GM19324 (cell line): ENCODE data around the gene GAB2.
"Not testable (repeated sequence)": the region's sequence is repeated elsewhere in the genome, so short reads cannot be mapped to it uniquely, and the experiment has no call there.

Experiments
- ATAC-seq: cut with Tn5 transposase; IDR thresholded peaks from one replicate; pipeline ENCODE4 v1.9.1; 2021; ENCODE audit warnings: mild to moderate bottlenecking, moderate library complexity; ENCODE audit not compliant: unreplicated experiment, low FRiP score

The GAB2 gene, protein sequence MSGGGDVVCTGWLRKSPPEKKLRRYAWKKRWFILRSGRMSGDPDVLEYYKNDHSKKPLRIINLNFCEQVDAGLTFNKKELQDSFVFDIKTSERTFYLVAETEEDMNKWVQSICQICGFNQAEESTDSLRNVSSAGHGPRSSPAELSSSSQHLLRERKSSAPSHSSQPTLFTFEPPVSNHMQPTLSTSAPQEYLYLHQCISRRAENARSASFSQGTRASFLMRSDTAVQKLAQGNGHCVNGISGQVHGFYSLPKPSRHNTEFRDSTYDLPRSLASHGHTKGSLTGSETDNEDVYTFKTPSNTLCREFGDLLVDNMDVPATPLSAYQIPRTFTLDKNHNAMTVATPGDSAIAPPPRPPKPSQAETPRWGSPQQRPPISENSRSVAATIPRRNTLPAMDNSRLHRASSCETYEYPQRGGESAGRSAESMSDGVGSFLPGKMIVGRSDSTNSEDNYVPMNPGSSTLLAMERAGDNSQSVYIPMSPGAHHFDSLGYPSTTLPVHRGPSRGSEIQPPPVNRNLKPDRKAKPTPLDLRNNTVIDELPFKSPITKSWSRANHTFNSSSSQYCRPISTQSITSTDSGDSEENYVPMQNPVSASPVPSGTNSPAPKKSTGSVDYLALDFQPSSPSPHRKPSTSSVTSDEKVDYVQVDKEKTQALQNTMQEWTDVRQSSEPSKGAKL

DNA sequence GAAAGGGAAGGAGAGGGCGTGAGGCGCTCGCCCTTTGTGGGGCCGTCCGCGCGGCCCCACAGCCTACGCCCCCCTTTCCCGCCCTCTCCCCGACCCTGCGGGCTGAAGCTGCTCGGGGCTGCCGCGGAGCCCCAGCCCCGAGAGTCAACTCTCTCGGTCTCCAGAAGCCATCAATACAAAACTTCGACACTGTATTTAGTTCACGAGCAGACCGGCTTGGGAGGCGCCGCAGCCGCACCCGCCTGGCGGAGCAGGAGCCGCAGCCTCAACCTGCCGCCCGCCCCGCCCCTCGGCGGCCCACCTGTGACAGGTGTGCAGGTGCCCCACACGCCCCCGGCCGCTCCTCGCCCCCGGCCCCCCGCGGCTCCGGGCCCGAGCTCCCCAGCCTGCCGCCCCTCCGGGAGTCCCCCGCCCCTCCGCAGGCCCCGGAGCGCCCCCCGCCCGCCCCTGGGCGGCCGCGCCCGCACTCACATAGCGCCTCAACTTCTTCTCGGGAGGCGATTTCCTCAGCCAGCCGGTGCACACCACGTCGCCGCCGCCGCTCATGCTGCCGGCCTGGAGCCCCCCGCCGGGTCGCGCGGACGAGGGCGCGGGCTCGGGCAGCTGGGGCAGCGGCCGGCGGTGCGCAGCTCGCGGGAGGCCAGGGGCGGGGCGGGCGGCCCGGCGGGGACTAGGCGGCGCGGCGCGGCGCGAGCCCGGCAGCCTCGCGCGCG, at the start of gene GAB2:
Gene GAB2 (minus strand): TSS at position 646 of the 713 bp plus-strand sequence. CDS start 100 bp downstream, at position 546.
- peak; percentile 30 for ATAC-seq

DNA sequence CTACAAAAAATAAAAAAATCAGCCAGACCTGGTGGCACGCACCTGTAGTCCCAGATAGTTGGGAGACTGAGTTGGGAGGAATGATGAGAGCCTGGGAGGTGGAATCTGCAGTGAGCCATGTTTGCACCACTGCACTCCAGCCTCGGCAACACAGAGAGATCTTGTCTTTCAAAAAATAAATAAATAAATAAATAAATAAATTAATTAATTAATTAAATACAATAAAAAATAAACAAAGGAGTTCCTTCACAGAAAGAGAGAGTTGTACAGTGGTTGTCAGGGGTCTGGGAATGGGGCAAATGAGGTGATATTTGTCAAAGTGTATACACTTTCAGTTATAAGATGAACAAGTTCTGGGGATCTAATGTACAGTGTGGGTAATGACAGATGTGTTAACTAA, 49.8 kb upstream of the GAB2 start:
- ATAC-seq, result no peak

DNA sequence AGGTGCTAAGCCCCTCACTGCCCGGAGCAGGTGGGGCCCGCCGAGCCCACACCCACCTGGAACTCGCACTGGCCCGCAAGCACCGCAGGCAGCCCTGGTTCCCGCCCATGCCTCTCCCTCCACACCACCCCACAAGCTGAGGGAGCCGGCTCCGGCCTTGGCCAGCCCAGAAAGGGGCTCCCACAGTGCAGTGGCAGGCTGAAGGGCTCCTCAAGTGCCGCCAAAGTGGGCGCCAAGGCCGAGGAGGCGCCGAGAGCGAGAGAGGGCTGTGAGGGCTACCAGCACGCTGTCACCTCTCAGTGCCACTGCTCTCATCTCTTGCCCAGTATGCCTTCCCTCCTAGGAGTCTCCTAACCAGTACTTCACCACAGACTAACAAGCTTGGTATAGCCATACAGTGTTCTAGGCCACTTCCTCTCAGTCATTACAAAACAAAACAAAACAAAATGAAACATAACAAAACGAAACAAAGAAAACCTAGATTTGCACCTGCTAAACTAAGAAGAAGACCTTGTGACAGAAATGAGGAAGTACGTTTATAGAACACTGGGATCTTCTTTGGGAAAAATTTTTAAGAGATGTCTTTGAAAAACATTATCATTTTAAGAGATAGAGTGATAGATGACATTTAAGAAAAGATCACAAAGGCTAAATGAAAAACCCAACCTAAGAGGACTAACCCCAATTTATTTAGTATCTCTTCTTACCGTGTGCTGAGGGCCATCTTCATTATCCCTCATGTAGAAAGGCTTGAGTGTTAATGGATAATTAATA, 47.7 kb upstream of the GAB2 start:
- ATAC-seq, result peak; percentile 96

DNA sequence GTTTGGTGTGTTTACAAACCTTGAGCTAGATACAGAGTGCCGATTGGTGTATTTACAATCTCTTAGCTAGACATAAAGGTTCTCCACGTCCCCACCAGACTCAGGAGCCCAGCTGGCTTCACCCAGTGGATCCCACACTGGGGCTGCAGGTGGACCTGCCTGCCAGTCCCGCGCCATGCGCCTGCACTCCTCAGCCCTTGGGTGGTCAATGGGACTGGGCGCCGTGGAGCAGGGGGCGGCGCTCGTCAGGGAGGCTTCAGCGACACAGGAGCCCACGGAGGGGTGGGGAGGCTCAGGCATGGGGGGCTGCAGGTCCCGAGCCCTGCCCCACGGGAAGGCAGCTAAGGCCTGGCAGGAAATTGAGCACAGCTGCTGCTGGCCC, 47.2 kb upstream of the GAB2 start:
- not testable (repeated sequence) for ATAC-seq

DNA sequence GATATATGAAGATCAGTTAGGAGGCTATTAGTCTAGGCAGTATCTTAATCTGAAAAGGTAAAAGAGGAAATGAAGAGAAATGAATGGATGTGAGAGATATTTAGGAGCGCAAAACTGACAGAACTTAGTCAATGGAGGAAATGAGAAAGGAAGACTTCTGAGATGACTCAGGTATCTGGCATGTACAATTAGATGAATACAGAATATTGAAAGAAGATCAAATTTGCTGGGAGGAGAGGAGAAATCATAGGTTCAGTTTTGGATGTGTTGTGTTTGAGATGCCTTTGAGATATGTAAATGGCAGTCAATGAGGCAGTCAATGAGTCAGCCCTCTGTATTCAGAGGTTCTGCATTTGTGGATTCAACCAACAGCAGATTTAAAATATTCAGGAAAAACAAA, 42.9 kb upstream of the GAB2 start:
- no peak for ATAC-seq

DNA sequence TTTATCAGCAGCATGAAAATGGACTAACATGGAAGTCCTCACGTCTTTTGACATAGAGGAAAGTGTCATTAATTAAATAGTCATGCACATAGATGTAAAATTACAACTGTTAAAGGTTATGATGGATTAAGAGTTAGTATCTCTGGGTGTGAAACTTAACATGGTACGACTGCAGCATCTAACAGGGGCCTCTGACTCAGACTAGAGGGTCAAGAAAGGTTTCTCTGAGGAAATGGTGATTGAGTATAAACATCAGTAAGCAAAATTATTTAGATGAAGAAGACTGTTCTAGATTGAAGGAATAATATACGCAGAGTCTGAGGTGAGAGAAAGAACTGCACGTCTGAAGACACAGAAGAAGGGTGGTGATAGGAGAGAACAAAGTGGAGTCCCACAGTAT, 42.1 kb upstream of the GAB2 start:
- no peak for ATAC-seq

DNA sequence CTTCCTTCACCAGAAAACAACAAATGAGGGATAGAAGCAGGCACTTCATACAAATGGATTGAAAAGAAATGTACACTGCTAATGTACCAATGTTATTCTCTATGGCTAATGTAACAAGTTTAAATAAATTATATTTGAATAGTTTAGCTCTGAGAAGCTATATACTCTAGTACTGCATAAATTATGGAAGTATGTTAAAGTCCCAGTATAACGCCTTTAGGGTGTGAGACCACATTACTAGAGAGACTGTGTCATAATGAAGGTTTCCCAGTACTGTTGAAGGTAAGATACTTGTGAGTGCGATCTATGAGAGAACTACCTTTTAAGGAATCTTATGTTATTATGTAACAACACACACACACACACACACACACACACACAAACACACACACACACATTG, 39.8 kb upstream of the GAB2 start:
- no peak for ATAC-seq

DNA sequence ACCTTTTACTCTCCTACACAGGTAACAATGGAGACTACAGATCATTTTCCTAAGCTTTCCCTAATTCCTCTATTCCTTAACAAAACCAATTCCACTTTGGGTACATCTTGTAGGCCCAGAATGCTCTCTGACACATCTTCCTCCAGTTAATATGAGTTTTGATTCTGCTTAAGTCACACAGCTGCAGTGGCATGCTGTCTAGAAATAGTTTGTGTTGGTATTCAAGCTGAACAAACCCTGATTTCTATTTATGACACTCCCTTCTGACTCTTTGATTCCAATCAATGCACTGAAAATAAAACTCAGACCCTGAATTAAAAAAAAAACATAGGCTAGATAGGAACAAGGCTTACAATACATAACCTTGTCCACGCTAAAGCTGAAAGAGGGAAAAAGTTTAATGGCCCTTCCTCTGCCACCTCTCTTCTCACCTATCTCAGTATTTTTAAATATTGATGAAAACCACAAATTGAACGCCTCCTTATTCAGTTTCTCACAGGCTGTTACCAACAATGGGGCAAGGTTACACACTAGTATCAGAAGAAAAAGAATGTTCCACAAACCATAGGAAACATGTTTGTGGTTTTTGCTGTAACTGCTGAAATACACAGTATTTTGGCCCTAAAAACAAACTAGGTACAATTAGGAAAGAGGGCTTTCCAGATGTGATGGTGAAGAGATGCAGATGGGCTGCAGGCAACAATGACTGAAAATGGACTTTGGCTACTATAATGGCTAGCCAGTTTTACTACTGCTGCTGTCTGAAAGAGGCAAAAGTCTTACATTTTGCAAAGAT, 35.7 kb upstream of the GAB2 start:
- ATAC-seq, result peak; percentile 43

DNA sequence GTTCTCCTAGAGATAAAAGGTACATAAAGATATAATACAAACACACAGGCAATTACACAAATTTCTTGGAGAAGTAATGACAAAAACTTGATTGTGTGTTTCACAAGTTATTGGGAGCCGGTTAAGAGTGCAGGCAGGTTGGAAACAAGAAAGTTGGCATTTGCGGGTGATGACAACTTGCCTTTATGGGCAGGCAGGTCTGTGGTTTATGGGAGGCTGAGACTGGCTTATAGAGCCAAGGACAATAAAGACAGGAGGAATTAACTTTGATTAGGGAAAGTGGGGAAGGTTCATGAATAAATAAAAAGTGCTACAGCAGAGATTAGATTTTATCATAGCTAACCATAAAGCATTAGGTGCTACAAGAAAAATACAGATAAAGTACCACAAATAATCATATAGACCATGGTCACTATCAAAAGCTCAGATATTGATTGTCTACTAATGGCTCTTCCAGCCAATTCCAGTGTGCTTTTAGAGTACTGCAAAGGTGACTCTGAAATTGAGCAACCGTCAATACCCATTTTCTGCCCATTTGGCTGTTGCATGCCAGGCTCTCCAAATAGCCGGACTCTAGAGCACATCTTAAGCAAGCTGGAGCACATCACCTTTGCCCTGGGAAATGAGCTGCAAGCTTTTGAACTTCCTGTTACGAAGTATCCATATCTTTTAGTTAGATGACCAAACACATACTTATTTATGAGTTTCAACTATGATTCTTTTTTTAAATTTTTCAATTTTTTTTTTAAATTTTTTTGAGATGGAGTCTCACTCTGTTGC, 33.9 kb upstream of the GAB2 start:
- no peak for ATAC-seq

DNA sequence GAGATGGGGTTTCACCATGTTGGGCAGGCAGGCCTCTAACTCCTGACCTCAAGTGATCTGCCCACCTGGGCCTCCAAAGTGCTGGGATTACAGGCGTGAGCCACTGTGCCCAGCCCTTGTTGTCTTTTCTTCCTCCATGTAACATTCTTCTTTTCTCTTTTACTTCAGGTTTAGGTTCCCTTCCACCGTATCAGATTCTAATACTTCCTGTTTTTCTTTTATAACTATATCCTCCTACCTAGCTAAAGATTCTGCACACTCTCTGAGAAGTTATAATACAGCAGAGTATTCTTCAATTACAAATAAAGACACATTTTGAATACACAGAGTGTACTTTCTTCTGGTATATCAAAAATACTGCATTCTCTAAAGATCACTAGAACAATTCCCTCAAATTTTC, 33.2 kb upstream of the GAB2 start:
- ATAC-seq, result no peak

DNA sequence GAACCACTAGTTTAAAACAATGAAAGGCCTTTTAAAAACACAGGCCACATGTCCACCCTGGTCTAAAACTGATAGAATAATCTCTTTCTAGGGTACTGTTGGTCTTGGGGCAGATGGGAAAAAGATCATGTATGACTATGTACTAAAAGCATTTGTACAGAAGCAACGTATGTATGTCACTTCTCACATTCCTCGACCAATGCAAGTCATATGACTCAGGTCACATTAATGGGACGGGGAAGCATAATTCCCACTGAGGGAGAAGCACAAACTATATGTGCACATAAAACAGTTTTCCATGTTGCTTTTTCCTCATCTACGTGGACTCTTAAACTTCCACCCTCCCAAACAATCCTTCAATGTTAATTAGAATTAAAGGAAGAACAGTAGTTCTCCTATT, 32.2 kb upstream of the GAB2 start:
- no peak for ATAC-seq

DNA sequence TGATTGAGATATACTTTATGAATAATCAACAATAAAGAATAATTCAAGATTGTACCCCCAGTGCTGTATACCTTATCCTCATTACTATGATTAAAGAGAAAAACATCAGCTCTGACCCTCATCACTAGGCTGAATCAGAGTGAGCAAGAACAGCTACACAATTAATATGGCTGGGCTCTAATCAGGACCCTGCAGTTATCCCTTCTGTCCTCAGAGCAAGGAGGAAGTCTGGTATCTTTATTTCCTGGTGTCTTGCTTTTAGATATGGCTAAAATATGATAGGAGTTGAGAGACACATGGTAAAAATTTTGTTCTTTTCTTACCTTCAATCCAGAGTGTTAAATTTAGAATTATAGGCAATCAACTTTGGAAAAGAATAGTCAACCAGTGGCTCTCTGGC, 28.6 kb upstream of the GAB2 start:
- no peak for ATAC-seq

DNA sequence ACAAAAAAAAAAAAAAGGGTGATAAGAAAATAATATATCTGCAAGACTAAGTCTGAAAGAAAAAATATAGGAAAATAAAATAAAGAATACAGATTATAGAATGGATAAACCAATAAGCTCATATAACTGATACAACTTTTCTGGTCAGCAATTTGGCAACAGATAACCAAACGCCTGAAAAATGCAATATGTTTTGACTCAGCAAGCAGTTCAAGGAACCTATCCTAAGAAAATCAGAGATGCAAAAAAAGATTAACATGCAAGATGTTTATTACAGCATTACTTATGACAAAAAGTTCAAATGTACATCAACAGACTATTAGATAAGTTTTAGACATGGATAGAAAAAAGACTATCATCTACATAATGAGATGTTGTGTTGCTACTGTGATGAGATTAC, 27.1 kb upstream of the GAB2 start:
- ATAC-seq, result no peak

DNA sequence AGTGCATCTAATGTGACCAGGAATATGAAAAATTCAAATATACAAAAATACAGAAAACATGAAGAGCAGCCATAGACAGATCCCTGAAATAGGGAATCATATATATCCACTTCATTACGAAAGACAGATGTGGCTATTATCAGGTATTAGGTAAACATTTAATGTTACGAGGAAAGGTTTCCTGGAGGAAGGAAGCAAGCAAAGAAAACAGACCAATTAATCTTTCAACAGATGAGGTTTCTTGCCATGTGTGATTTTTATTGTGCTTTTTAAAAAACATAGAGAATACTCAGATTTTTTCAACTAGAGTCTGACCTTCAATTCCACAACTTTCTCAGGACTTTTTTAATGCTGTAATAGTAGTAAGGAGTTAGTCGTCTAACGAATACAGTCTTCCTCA, 24.3 kb upstream of the GAB2 start:
- no peak for ATAC-seq

DNA sequence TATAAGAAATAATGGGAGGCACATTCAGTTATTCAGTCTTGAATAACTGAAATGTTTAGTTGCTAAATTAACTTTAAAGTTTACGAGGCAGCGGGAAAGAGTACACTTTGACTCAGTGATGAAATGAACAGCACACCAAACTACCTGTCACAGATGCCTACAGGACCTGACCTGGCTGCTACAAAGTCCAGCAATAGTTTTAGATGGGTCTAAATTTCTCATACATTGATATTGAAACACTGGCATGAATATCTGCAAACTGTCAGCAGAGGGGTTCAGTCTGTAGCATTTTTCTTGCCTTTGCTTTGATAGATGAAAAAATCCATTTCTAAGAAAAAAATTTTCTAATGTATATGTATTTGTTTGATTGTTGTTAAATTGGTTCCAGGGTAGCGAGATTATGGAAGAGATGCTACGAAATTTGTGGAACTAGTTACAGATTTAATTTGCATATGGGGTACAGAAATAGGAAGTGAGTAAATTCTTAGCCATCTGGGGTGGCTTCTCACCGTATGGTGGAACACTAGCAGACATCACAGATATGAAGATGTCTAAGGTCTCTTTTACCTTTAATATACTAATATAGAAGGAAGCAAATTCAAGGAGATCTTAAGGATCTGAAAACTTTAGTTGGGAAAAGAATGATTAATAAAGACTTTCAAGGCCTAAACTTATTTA, 20.8 kb upstream of the GAB2 start:
- peak; percentile 75 for ATAC-seq

DNA sequence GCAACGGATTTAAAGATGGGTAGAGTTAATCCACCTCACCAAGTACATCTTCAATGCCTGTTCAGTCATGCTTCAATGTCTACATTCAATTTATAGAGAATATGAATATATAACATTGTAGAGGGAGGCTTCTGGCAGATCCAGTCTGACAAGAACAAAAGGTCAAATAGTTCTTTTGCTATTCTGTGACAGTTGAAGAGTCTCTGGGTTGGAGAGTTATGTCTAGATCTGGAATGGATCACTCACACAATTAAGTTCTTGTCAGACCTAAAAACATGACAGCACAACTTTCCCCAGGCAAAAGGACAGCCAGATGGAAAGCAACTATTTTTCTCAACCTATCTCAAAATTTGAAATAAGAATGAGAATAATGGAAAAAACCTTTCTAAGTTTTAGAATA, 15.3 kb upstream of the GAB2 start:
- no peak for ATAC-seq

DNA sequence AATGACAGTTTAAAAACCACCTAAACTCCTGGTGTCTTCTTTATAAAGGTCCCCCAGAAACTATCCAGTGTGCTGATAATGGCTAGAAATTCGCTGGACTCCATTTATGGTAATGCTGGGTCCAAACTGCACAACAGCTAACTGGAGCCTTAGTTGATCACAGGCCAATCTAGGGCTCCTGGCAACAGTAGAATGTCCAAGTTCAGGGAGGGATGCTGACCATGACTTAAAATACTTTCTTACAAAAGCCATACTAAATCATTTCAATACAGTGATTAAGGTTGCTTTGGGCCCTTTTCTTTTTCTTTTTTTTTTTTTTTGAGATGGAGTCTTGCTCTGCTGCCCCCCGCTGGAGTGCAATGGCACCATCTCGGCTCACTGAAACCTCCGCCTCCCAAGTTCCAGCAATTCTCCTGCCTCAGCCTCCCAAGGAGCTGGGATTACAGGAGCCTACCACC, 14.5 kb upstream of the GAB2 start:
- no peak for ATAC-seq

DNA sequence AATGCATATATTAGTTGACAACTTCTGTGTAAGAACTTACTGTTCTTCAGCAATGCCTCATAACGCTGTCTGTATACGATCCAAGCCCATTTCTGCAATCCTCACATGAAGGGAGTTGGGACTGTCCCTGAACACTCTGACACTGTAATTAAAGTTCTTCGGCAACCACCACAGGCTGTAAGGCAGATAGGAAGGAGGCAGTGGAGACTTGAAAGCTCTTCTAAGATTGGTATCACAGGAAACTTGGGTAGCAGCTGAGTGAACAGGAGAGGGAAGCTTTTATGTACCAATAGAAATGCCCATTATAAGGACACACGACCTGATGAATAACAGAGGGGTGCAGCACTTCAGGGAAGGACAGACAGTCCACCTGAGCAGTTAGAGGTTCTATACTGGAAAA, 12.0 kb upstream of the GAB2 start:
- ATAC-seq, result no peak

DNA sequence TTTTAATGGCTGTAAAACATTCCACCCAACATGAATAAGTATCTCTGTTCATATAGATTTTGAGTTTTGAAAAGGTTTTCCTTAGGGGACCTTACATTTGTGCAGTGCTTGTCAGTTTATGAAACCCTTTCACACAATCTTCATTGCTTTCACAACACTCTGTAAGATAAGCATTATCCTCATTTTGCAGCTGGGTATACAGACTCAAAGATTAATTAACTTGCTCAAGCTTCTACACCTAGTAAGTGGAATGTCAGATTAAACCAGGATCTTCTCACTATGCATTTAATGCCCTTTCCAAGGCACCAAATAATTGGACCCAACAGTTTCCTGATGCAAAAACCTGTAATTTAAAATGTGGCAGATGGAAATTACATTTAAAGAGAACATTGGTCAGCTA, 11.6 kb upstream of the GAB2 start:
- no peak for ATAC-seq
